ENCODE data around the gene TSFM. TPM values are rescaled to one million over a fixed set of nuclear protein-coding genes. Genes with fewer than 3 reads are reported as not detected.

TSFM gene
- total and polyA plus RNA-seq, 4 donors = 17.1 to 40.0 (median 26.0) TPM

GRCh38 chr12:57751788-57752667, 30.6 kb upstream of the TSFM start, which contains the start of gene CDK4:
TSS of gene CDK4 (minus strand) at chr12:57752310. CDS start at chr12:57751717, 593 bp downstream.
- Histone ChIP-seq H3K9ac (ENCODE audit: insufficient read depth in 1 of 2, low read length in 2 of 2) (peak within 1 kb of the TSS; percentile 91 to 96), H3K9me3 (ENCODE audit: control insufficient read depth in 4 of 4, insufficient read depth in 3 of 4, low read length in 3 of 4) (no peaks in the 10 kb centered on the region), H3K4me1 (ENCODE audit: control insufficient read depth in 5 of 5, insufficient read depth in 5 of 5, low read length in 5 of 5) (peaks cover 5 to 42% (median 16%) of the 10 kb centered on the region in 5 donors), H3K36me3 (ENCODE audit: control insufficient read depth in 4 of 4, insufficient read depth in 4 of 4, low read length in 4 of 4) (peaks cover 9 to 23% (median 23%) of the 10 kb centered on the region in 4 donors), H3K27me3 (ENCODE audit: control insufficient read depth in 3 of 3, insufficient read depth in 3 of 3, low read length in 2 of 3) (no peaks in the 10 kb centered on the region), H3K27ac (ENCODE audit: low read depth in 1 of 2, low read length in 1 of 2) (peak within 1 kb of the TSS; percentile 82 to 95), H3K4me3 (peak within 1 kb of the TSS; percentile 62)
- no peak for TF ChIP-seq CTCF (IDR thresholded peaks at IDR 0.05; ENCODE audit: control extremely low read depth, extremely low read depth)
- peak; percentile 86 for ATAC-seq (ENCODE audit: insufficient read depth, low FRiP score)
- WGBS, 2 donors = 0% methylated on average over 58 of the region's 58 CpGs
- peak; percentile 99 to 100 (median 100) for DNase-seq

DNA sequence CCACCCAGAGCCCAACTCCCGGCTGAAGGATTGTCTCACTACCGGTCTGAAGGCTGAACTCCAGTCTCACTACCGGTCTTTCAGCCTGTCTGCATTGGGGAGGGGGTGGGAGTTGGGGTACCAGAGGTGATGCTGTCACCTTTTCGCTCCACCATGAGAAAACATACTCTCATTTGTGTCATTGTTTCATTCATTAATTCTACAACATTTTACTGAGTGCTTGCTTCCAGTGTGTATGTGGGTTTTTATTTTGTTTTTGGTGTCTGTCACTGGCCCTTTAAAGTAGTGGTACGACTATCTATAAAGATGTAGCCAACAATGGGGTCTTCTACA, 30.0 kb upstream of the TSFM start:
- ATAC-seq (ENCODE audit: insufficient read depth, low FRiP score) (no peak), DNase-seq (no peak)
- no peak for TF ChIP-seq CTCF (IDR thresholded peaks at IDR 0.05; ENCODE audit: control extremely low read depth, extremely low read depth)
- Histone ChIP-seq H3K4me3 (no peak overlapping the region), H3K4me1 (ENCODE audit: control insufficient read depth in 5 of 5, insufficient read depth in 5 of 5, low read length in 5 of 5) (peaks cover 5 to 42% (median 16%) of the 10 kb centered on the region in 5 donors), H3K27me3 (ENCODE audit: control insufficient read depth in 3 of 3, insufficient read depth in 3 of 3, low read length in 2 of 3) (no peaks in the 10 kb centered on the region), H3K9me3 (ENCODE audit: control insufficient read depth in 4 of 4, insufficient read depth in 3 of 4, low read length in 3 of 4) (no peaks in the 10 kb centered on the region), H3K36me3 (ENCODE audit: control insufficient read depth in 4 of 4, insufficient read depth in 4 of 4, low read length in 4 of 4) (peaks cover 5 to 21% (median 19%) of the 10 kb centered on the region in 4 donors), H3K27ac (ENCODE audit: low read depth in 1 of 2, low read length in 1 of 2) (peak overlapping the region; percentile 7 to 56), H3K9ac (ENCODE audit: insufficient read depth in 1 of 2, low read length in 2 of 2) (peak overlapping the region in 1 of 2 donors; percentile 27)
- 2% methylated on average over 5 of the region's 5 CpGs for WGBS, 2 donors

- no peaks in the 10 kb centered on the region for H3K27me3 ChIP-seq (ENCODE audit: control insufficient read depth in 3 of 3, insufficient read depth in 3 of 3, low read length in 2 of 3)
- peaks cover 4 to 22% (median 14%) of the 10 kb centered on the region in 4 donors for H3K36me3 ChIP-seq (ENCODE audit: control insufficient read depth in 4 of 4, insufficient read depth in 4 of 4, low read length in 4 of 4)
- H3K9ac ChIP-seq (ENCODE audit: insufficient read depth in 1 of 2, low read length in 2 of 2) = no peak overlapping the region
- 26 to 56% methylated on average over 1 of the region's 1 CpG for WGBS, 2 donors
- DNase-seq (no peak), ATAC-seq (ENCODE audit: insufficient read depth, low FRiP score) (no peak)
- H3K4me1 ChIP-seq (ENCODE audit: control insufficient read depth in 5 of 5, insufficient read depth in 5 of 5, low read length in 5 of 5) = peaks cover 5 to 42% (median 16%) of the 10 kb centered on the region in 5 donors
- H3K9me3 ChIP-seq (ENCODE audit: control insufficient read depth in 4 of 4, insufficient read depth in 3 of 4, low read length in 3 of 4) = peaks cover 0 to 5% (median 0%) of the 10 kb centered on the region in 4 donors
- H3K4me3 ChIP-seq = no peak overlapping the region
- no peak for TF ChIP-seq CTCF (IDR thresholded peaks at IDR 0.05; ENCODE audit: control extremely low read depth, extremely low read depth)
- peak overlapping the region in 1 of 2 donors; percentile 27 for H3K27ac ChIP-seq (ENCODE audit: low read depth in 1 of 2, low read length in 1 of 2)
Measured at GRCh38 chr12:57753756-57754337, 28.7 kb upstream of the TSFM start.

All from lung (tissue), 12 donors.